ENCODE measurements around the gene BPIFA3. TPM values are rescaled to one million over a fixed set of nuclear protein-coding genes. Genes with fewer than 3 reads are reported as not detected.

The BPIFA3 gene
- total and polyA plus RNA-seq, 4 donors: not detected

DNA sequence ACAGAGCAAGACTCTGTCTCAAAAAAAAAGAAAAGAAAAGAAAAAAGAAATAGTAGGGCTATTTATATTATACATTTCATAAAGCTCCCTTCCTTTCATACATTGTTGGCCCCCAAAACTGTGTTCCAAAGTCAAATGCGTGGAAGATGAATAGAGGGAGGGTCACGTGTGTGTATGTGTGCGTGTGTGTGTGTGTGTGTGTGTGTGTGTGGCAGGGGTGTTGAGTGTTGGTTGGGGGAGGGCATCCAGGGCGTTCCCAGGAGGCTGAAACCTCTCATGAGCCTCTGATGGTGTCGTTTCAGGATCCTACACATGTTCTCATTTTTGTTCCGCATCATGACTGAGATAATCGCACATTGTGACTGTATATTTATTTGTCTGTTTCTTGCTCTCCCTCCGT is 58.1 kb downstream of the BPIFA3 start:
- Histone ChIP-seq H3K36me3 (ENCODE audit: control insufficient read depth, insufficient read depth, low read length) (no peaks in the 10 kb centered on the region), H3K4me1 (ENCODE audit: control insufficient read depth, insufficient read depth, low read length) (peaks cover 10% of the 10 kb centered on the region), H3K27me3 (ENCODE audit: control insufficient read depth, insufficient read depth, low read length) (no peaks in the 10 kb centered on the region), H3K27ac (ENCODE audit: low read depth, low read length) (no peak overlapping the region), H3K9me3 (ENCODE audit: control insufficient read depth, insufficient read depth, low read length) (no peaks in the 10 kb centered on the region), H3K4me3 (ENCODE audit: low read depth, low read length) (no peak overlapping the region)
- no peak for DNase-seq (ENCODE audit: low read depth in 4 of 6, low spot score in 6 of 6)
- 71% methylated on average over 1 of the region's 8 CpGs for WGBS (ENCODE audit: insufficient coverage)

DNA sequence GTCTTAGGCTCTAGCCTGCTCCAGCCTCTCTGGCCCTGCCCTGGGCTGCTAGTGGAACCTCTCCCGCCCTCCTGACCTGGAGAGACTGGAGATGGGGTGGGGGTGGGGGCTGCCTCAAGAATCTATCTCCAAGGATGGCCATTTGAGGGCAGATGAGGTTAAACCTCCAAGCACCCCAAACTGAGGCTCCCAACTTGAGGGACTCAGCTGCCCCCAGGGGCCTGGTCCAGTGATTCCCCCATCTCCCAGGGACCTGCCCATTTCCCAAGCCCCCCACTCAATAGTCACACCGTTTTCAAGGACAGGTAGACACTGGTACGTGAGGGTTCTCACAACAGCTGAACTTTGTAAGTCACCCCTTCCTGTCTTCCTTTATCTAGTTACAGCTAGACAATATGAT is 58.7 kb downstream of the BPIFA3 start:
- no peaks in the 10 kb centered on the region for H3K36me3 ChIP-seq (ENCODE audit: control insufficient read depth, insufficient read depth, low read length)
- H3K4me3 ChIP-seq (ENCODE audit: low read depth, low read length): no peak overlapping the region
- H3K9me3 ChIP-seq (ENCODE audit: control insufficient read depth, insufficient read depth, low read length): no peaks in the 10 kb centered on the region
- WGBS (ENCODE audit: insufficient coverage): 74% methylated on average over 3 of the region's 3 CpGs
- H3K27ac ChIP-seq (ENCODE audit: low read depth, low read length): no peak overlapping the region
- H3K27me3 ChIP-seq (ENCODE audit: control insufficient read depth, insufficient read depth, low read length): no peaks in the 10 kb centered on the region
- H3K4me1 ChIP-seq (ENCODE audit: control insufficient read depth, insufficient read depth, low read length): peaks cover 10% of the 10 kb centered on the region
- no peak for DNase-seq (ENCODE audit: low read depth in 4 of 6, low spot score in 6 of 6)

DNA sequence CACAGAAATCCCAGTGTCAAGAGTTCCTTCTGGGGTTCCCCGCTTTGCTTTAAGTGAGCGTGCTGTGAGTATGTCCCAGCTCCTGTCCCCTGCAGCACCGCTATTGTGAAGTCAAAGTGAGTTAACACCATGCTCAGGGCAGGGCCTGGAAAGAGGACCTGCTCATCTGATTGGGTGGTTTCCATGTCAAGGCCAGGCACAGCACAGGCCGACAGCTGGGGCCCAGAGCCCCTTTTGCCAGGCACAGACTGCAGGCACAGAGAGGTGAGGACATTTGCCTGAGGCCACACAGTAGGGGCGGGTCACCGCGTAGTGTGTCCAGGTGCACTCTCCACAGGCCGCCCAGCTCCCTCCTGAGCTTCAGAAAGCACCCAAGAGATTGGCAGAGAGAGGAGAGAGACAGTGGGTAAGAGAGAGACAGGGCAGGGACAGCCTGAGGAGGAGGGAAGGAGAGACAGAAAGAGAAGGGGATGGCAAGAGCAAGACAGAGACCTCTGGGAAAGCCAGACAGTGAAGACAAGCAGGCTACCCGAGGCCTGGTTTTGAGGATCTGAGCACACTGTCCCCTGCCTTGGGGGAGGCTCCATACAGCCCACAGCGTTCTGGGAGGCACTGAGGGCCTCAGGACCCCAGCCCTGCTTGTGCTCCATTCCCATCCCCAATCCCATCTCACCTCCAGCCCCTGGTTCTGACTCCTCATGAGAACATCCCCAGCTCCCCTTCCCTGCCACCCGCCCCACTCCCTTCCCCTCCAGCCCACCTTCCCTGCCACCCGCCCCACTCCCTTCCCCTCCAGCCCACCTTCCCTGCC is 59.4 kb downstream of the BPIFA3 start:
- DNase-seq (ENCODE audit: low read depth in 4 of 6, low spot score in 6 of 6): no peak
- no peaks in the 10 kb centered on the region for H3K36me3 ChIP-seq (ENCODE audit: control insufficient read depth, insufficient read depth, low read length)
- H3K4me1 ChIP-seq (ENCODE audit: control insufficient read depth, insufficient read depth, low read length): peaks cover 13% of the 10 kb centered on the region
- no peaks in the 10 kb centered on the region for H3K27me3 ChIP-seq (ENCODE audit: control insufficient read depth, insufficient read depth, low read length)
- H3K9me3 ChIP-seq (ENCODE audit: control insufficient read depth, insufficient read depth, low read length): no peaks in the 10 kb centered on the region
- H3K27ac ChIP-seq (ENCODE audit: low read depth, low read length): no peak overlapping the region
- H3K4me3 ChIP-seq (ENCODE audit: low read depth, low read length): no peak overlapping the region
- WGBS (ENCODE audit: insufficient coverage): 72% methylated on average over 10 of the region's 12 CpGs

Other genes starting within 250 kb of the BPIFA3 start
- not detected for gene SUN5, start 212.9 kb upstream of the BPIFA3 start, total RNA-seq
- gene SUN5, start 212.9 kb upstream of the BPIFA3 start, polyA plus RNA-seq (ENCODE audit: insufficient read length in 2 of 2): not detected
- gene BPIFB2, start 209.6 kb upstream of the BPIFA3 start, total RNA-seq: under 1 TPM in 1 of 2 donors, not detected in 1; 0.11 TPM
- gene BPIFB2, start 209.6 kb upstream of the BPIFA3 start, polyA plus RNA-seq (ENCODE audit: insufficient read length in 2 of 2): not detected
- gene BPIFB6, start 185.7 kb upstream of the BPIFA3 start, total RNA-seq: not detected
- gene BPIFB6, start 185.7 kb upstream of the BPIFA3 start, polyA plus RNA-seq (ENCODE audit: insufficient read length in 2 of 2): not detected
- under 1 TPM in 1 of 2 donors, not detected in 1; 0.17 TPM for gene BPIFB3, start 163.4 kb upstream of the BPIFA3 start, total RNA-seq
- not detected for gene BPIFB3, start 163.4 kb upstream of the BPIFA3 start, polyA plus RNA-seq (ENCODE audit: insufficient read length in 2 of 2)
- gene BPIFB4, start 137.7 kb upstream of the BPIFA3 start, total RNA-seq: under 1 TPM in 1 of 2 donors, not detected in 1; 0.44 TPM
- gene BPIFB4, start 137.7 kb upstream of the BPIFA3 start, polyA plus RNA-seq (ENCODE audit: insufficient read length in 2 of 2): under 1 TPM; 0.24 to 0.32 TPM
- under 1 TPM in 1 of 2 donors, not detected in 1; 0.11 TPM for gene BPIFA2, start 49.2 kb upstream of the BPIFA3 start, total RNA-seq
- under 1 TPM in 1 of 2 donors, not detected in 1; 0.15 TPM for gene BPIFA2, start 49.2 kb upstream of the BPIFA3 start, polyA plus RNA-seq (ENCODE audit: insufficient read length in 2 of 2)
- not detected for gene BPIFA1, start 18.6 kb downstream of the BPIFA3 start, total RNA-seq
- gene BPIFA1, start 18.6 kb downstream of the BPIFA3 start, polyA plus RNA-seq (ENCODE audit: insufficient read length in 2 of 2): not detected
- under 1 TPM in 1 of 2 donors, not detected in 1; 0.28 TPM for gene BPIFB1, start 65.9 kb downstream of the BPIFA3 start, total RNA-seq
- under 1 TPM; 0.13 to 0.36 TPM for gene BPIFB1, start 65.9 kb downstream of the BPIFA3 start, polyA plus RNA-seq (ENCODE audit: insufficient read length in 2 of 2)
- 10 to 100 TPM; 24.1 to 45.3 TPM for gene CDK5RAP1, start 184.2 kb downstream of the BPIFA3 start, total RNA-seq
- 10 to 100 TPM; 33.3 to 45.3 TPM for gene CDK5RAP1, start 184.2 kb downstream of the BPIFA3 start, polyA plus RNA-seq (ENCODE audit: insufficient read length in 2 of 2)
- gene SNTA1, start 226.4 kb downstream of the BPIFA3 start, total RNA-seq: 10 to 100 TPM; 20.8 to 87.9 TPM
- gene SNTA1, start 226.4 kb downstream of the BPIFA3 start, polyA plus RNA-seq (ENCODE audit: insufficient read length in 2 of 2): 10 to 100 TPM; 22.0 to 35.3 TPM

Measured in spinal cord (tissue), 10 donors.